WTC11 (cell line): Measurements from ENCODE around the gene SLC16A10. TPM values are rescaled to one million over a fixed set of nuclear protein-coding genes. Genes with fewer than 3 reads are reported as not detected.

ENCODE experiments used
- ATAC-seq: fragments of 200-7000 bp; cut with Tn5 transposase; 2 replicates; pipeline ENCODE4 v1.10.0; 2021; ENCODE audit warnings: mild to moderate bottlenecking, moderate library complexity
- CTCF ChIA-PET: fragments of 300-600 bp; sonication (Branson Sonifier 250); formaldehyde crosslinking; loops from one replicate; lab custom pipeline; 2021; ENCODE audit warnings: antibody characterized with exemption; lab: Charles Lee
- POLR2A ChIA-PET: fragments of 350-600 bp; sonication (Branson Sonifier 250); formaldehyde crosslinking; loops from one replicate; lab custom pipeline; 2021; ENCODE audit warnings: antibody characterized with exemption; lab: Charles Lee
- DNase-seq: peaks from one replicate; pipeline ENCODE4 v3.0.0; 2021; ENCODE audit warnings: low spot score
- H3K27ac Mint-ChIP-seq: 2 replicates; pipeline ENCODE4 v1.8.0; 2021; ENCODE audit warnings: mixed read lengths
- H3K27me3 Mint-ChIP-seq: 2 replicates; pipeline ENCODE4 v1.8.0; 2021; ENCODE audit warnings: low read depth, mild to moderate bottlenecking, moderate library complexity, mixed read lengths
- H3K36me3 Mint-ChIP-seq: 2 replicates; pipeline ENCODE4 v1.8.0; 2021; ENCODE audit warnings: mixed read lengths
- H3K4me1 Mint-ChIP-seq: 2 replicates; pipeline ENCODE4 v1.8.0; 2022; ENCODE audit warnings: mixed read lengths
- H3K4me3 Mint-ChIP-seq: 2 replicates; pipeline ENCODE4 v1.8.0; 2021; ENCODE audit warnings: mild to moderate bottlenecking, moderate library complexity, mixed read lengths
- H3K9me3 Mint-ChIP-seq: 2 replicates; pipeline ENCODE4 v1.8.0; 2021; ENCODE audit warnings: mixed read lengths
- FOXJ3 ChIP-seq: sonication (generic); formaldehyde crosslinking; IDR thresholded peaks from 2 replicates; pipeline ENCODE4 v1.9.0; 2021; ENCODE audit warnings: missing genetic modification reagents, mild to moderate bottlenecking, borderline replicate concordance
- GRHL2 ChIP-seq: fragments of 250-450 bp; sonication (Bioruptor Pico); IDR thresholded peaks from 2 replicates; pipeline ENCODE4 v1.8.0; 2022; ENCODE audit warnings: mild to moderate bottlenecking, moderate library complexity; ENCODE audit not compliant: insufficient replicate concordance, severe bottlenecking
- NFE2L1 ChIP-seq: sonication (generic); formaldehyde crosslinking; IDR thresholded peaks from 2 replicates; pipeline ENCODE4 v1.8.1; 2023; ENCODE audit warnings: missing genetic modification reagents
- NR1H2 ChIP-seq: sonication (generic); formaldehyde crosslinking; IDR thresholded peaks from 2 replicates; pipeline ENCODE4 v1.9.0; 2021; ENCODE audit warnings: mild to moderate bottlenecking, moderate library complexity, missing genetic modification reagents
- NR3C1 ChIP-seq: sonication (generic); formaldehyde crosslinking; conservative IDR thresholded peaks from 2 replicates; pipeline ENCODE4 v1.8.1; 2023; ENCODE audit warnings: low read depth, mild to moderate bottlenecking, missing genetic modification reagents
- RELA ChIP-seq: sonication (generic); formaldehyde crosslinking; IDR thresholded peaks from 2 replicates; pipeline ENCODE4 v1.8.1; 2022; ENCODE audit warnings: missing genetic modification reagents, mild to moderate bottlenecking, borderline replicate concordance
- SMAD4 ChIP-seq: sonication (generic); formaldehyde crosslinking; IDR thresholded peaks from 2 replicates; pipeline ENCODE4 v1.8.0; 2022; ENCODE audit warnings: mild to moderate bottlenecking, missing genetic modification reagents
- SOX15 ChIP-seq: fragments of 250-450 bp; sonication (Bioruptor Pico); IDR thresholded peaks from 2 replicates; pipeline ENCODE4 v1.9.0; 2021; ENCODE audit warnings: mild to moderate bottlenecking
- TCF7 ChIP-seq: sonication (generic); formaldehyde crosslinking; IDR thresholded peaks from 2 replicates; pipeline ENCODE4 v1.8.0; 2022; ENCODE audit warnings: mild to moderate bottlenecking, low read depth, missing genetic modification reagents, moderate library complexity
- TEAD1 ChIP-seq: sonication (generic); formaldehyde crosslinking; IDR thresholded peaks from 2 replicates; pipeline ENCODE4 v1.8.0; 2022; ENCODE audit warnings: mild to moderate bottlenecking, missing genetic modification reagents
- ZBTB21 ChIP-seq: sonication (generic); formaldehyde crosslinking; IDR thresholded peaks from 2 replicates; pipeline ENCODE4 v1.8.1; 2023; ENCODE audit warnings: mild to moderate bottlenecking, missing genetic modification reagents, borderline replicate concordance
- ZNF396 ChIP-seq: fragments of 250-450 bp; sonication (Bioruptor Pico); IDR thresholded peaks from 2 replicates; pipeline ENCODE4 v1.8.0; 2021; ENCODE audit warnings: mild to moderate bottlenecking, moderate library complexity, borderline replicate concordance
- ZNF423 ChIP-seq: fragments of 250-450 bp; sonication (Bioruptor Pico); IDR thresholded peaks from 2 replicates; pipeline ENCODE4 v2.1.2; 2022; ENCODE audit warnings: mild to moderate bottlenecking, moderate library complexity
- total RNA-seq: library from RNA; stranded (reverse); gene quantifications from 3 replicates; pipeline ENCODE4 v1.2.3, GENCODE V29; 2021
- TF ChIP-seq, protein P1 (sequence below): sonication (generic); formaldehyde crosslinking; IDR thresholded peaks from 2 replicates; pipeline ENCODE4 v1.8.0; 2023; ENCODE audit warnings: missing genetic modification reagents, mild to moderate bottlenecking, borderline replicate concordance
- TF ChIP-seq, protein P2 (sequence below): fragments of 250-450 bp; sonication (Bioruptor Pico); IDR thresholded peaks from 2 replicates; pipeline ENCODE4 v1.9.0; 2021; ENCODE audit warnings: mild to moderate bottlenecking
- TF ChIP-seq, protein P3 (sequence below): sonication (generic); formaldehyde crosslinking; IDR thresholded peaks from 2 replicates; pipeline ENCODE4 v1.8.1; 2023; ENCODE audit warnings: mild to moderate bottlenecking, missing genetic modification reagents
- TF ChIP-seq, protein P4 (sequence below): fragments of 250-450 bp; sonication (Bioruptor Pico); IDR thresholded peaks from 2 replicates; pipeline ENCODE4 v1.9.0; 2021; ENCODE audit warnings: mild to moderate bottlenecking, borderline replicate concordance
- TF ChIP-seq, protein P5 (sequence below): sonication (generic); formaldehyde crosslinking; IDR thresholded peaks from 2 replicates; pipeline ENCODE4 v1.8.0; 2022; ENCODE audit warnings: mild to moderate bottlenecking, missing genetic modification reagents

Gene SLC16A10
- total RNA-seq, 1 experiment from 2014 or later = 18.4 TPM

DNA sequence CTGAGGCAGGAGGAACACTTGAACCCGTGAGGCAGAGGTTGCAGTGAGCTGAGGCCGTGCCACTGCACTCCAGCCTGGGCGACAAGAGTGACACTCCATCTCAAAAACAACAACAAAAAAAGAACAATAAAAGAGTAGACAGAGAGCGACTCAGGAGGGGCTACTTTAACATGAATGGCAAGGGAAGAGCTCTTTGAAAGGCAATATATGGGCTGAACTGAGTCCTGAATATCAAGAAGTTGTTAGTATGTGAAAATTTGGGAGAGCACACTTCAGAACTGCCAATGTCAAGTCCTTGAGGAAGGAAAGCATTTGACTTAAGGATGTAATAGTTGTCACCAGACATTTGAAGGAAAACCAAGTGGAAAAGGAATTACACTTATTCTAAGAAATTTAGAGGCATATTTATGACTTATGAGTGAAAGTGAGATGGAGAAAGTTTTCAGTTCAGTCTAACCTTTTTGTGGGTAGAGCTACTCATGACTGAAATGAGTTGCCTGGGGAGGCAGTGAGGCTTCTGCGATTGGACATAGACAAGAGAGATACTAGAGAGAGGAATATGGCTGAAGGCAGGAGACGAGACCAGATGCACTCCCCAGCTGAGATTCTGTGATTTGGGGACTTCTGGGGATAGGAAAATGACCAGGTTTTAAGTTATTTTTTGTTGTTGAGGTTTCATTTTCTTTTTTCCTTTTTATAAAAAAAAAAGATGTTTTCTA lies 48.6 kb upstream of the SLC16A10 start:
- H3K27me3 Mint-ChIP-seq = no peaks in the 10 kb centered on the region
- no peak overlapping the region for H3K27ac Mint-ChIP-seq
- peaks cover 12% of the 10 kb centered on the region for H3K4me1 Mint-ChIP-seq
- ATAC-seq (no peak), DNase-seq (no peak)
- no peak overlapping the region for H3K4me3 Mint-ChIP-seq
- POLR2A ChIA-PET = no interaction called here
- H3K9me3 Mint-ChIP-seq = peaks cover 5% of the 10 kb centered on the region; the same call in 1 of the 2 replicates
- TF ChIP-seq, protein P1, sequence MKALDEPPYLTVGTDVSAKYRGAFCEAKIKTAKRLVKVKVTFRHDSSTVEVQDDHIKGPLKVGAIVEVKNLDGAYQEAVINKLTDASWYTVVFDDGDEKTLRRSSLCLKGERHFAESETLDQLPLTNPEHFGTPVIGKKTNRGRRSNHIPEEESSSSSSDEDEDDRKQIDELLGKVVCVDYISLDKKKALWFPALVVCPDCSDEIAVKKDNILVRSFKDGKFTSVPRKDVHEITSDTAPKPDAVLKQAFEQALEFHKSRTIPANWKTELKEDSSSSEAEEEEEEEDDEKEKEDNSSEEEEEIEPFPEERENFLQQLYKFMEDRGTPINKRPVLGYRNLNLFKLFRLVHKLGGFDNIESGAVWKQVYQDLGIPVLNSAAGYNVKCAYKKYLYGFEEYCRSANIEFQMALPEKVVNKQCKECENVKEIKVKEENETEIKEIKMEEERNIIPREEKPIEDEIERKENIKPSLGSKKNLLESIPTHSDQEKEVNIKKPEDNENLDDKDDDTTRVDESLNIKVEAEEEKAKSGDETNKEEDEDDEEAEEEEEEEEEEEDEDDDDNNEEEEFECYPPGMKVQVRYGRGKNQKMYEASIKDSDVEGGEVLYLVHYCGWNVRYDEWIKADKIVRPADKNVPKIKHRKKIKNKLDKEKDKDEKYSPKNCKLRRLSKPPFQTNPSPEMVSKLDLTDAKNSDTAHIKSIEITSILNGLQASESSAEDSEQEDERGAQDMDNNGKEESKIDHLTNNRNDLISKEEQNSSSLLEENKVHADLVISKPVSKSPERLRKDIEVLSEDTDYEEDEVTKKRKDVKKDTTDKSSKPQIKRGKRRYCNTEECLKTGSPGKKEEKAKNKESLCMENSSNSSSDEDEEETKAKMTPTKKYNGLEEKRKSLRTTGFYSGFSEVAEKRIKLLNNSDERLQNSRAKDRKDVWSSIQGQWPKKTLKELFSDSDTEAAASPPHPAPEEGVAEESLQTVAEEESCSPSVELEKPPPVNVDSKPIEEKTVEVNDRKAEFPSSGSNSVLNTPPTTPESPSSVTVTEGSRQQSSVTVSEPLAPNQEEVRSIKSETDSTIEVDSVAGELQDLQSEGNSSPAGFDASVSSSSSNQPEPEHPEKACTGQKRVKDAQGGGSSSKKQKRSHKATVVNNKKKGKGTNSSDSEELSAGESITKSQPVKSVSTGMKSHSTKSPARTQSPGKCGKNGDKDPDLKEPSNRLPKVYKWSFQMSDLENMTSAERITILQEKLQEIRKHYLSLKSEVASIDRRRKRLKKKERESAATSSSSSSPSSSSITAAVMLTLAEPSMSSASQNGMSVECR = no peak
- TF ChIP-seq ZNF396 (CRISPR knock-in tag) = no peak
- TF ChIP-seq GRHL2 = no peak
- no peak for TF ChIP-seq ZNF423 (CRISPR knock-in tag)
- H3K36me3 Mint-ChIP-seq = no peaks in the 10 kb centered on the region
- CTCF ChIA-PET = no interaction called here

DNA sequence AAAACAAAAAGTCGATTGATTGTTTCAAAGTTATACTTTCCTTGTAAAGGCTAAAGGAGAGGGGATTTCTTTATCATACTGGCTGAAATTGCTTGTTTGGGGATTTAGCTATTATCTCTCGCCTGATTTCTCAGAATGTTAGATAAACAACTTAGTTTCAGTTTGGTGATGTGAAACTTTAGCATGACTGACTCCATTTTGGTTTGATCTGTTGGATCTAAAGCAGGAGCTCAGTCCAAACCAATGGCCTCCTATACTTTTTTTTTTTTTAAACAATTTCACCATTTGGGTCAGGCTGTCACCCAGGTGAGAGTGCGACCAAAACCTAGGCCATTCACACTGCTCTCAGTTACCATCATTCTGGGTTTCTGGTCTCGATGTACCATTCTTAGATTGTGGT lies 45.4 kb upstream of the SLC16A10 start:
- Mint-ChIP-seq H3K36me3 (no peaks in the 10 kb centered on the region), H3K27me3 (no peaks in the 10 kb centered on the region; the same call in 1 of the 2 replicates), H3K9me3 (peaks cover 5% of the 10 kb centered on the region; the same call in 1 of the 2 replicates), H3K27ac (no peak overlapping the region), H3K4me3 (no peak overlapping the region), H3K4me1 (no peaks in the 10 kb centered on the region)
- POLR2A ChIA-PET = no interaction called here
- CTCF ChIA-PET = interaction anchor here (2.2 kb wide), 1 partner anchor 217 kb away, joined by 5 read pairs; a partner anchor contains a TSS
- ATAC-seq (no peak), DNase-seq (no peak)
- TF ChIP-seq TCF7 = no peak
- TF ChIP-seq FOXJ3 (CRISPR knock-in tag) = no peak
- TF ChIP-seq TEAD1 = no peak
- TF ChIP-seq, protein P2, sequence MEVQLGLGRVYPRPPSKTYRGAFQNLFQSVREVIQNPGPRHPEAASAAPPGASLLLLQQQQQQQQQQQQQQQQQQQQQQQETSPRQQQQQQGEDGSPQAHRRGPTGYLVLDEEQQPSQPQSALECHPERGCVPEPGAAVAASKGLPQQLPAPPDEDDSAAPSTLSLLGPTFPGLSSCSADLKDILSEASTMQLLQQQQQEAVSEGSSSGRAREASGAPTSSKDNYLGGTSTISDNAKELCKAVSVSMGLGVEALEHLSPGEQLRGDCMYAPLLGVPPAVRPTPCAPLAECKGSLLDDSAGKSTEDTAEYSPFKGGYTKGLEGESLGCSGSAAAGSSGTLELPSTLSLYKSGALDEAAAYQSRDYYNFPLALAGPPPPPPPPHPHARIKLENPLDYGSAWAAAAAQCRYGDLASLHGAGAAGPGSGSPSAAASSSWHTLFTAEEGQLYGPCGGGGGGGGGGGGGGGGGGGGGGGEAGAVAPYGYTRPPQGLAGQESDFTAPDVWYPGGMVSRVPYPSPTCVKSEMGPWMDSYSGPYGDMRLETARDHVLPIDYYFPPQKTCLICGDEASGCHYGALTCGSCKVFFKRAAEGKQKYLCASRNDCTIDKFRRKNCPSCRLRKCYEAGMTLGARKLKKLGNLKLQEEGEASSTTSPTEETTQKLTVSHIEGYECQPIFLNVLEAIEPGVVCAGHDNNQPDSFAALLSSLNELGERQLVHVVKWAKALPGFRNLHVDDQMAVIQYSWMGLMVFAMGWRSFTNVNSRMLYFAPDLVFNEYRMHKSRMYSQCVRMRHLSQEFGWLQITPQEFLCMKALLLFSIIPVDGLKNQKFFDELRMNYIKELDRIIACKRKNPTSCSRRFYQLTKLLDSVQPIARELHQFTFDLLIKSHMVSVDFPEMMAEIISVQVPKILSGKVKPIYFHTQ (CRISPR knock-in tag) = no peak
- no peak for TF ChIP-seq ZBTB21 (CRISPR knock-in tag)
- TF ChIP-seq SMAD4 = no peak
- no peak for TF ChIP-seq NR1H2 (CRISPR knock-in tag)
- TF ChIP-seq RELA (CRISPR knock-in tag) = no peak
- no peak for TF ChIP-seq ZNF396 (CRISPR knock-in tag)
- TF ChIP-seq, protein P3, sequence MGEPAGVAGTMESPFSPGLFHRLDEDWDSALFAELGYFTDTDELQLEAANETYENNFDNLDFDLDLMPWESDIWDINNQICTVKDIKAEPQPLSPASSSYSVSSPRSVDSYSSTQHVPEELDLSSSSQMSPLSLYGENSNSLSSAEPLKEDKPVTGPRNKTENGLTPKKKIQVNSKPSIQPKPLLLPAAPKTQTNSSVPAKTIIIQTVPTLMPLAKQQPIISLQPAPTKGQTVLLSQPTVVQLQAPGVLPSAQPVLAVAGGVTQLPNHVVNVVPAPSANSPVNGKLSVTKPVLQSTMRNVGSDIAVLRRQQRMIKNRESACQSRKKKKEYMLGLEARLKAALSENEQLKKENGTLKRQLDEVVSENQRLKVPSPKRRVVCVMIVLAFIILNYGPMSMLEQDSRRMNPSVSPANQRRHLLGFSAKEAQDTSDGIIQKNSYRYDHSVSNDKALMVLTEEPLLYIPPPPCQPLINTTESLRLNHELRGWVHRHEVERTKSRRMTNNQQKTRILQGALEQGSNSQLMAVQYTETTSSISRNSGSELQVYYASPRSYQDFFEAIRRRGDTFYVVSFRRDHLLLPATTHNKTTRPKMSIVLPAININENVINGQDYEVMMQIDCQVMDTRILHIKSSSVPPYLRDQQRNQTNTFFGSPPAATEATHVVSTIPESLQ (CRISPR knock-in tag) = no peak
- no peak for TF ChIP-seq NR3C1
- TF ChIP-seq SOX15 (CRISPR knock-in tag) = no peak
- TF ChIP-seq NFE2L1 = no peak
- TF ChIP-seq, protein P4, sequence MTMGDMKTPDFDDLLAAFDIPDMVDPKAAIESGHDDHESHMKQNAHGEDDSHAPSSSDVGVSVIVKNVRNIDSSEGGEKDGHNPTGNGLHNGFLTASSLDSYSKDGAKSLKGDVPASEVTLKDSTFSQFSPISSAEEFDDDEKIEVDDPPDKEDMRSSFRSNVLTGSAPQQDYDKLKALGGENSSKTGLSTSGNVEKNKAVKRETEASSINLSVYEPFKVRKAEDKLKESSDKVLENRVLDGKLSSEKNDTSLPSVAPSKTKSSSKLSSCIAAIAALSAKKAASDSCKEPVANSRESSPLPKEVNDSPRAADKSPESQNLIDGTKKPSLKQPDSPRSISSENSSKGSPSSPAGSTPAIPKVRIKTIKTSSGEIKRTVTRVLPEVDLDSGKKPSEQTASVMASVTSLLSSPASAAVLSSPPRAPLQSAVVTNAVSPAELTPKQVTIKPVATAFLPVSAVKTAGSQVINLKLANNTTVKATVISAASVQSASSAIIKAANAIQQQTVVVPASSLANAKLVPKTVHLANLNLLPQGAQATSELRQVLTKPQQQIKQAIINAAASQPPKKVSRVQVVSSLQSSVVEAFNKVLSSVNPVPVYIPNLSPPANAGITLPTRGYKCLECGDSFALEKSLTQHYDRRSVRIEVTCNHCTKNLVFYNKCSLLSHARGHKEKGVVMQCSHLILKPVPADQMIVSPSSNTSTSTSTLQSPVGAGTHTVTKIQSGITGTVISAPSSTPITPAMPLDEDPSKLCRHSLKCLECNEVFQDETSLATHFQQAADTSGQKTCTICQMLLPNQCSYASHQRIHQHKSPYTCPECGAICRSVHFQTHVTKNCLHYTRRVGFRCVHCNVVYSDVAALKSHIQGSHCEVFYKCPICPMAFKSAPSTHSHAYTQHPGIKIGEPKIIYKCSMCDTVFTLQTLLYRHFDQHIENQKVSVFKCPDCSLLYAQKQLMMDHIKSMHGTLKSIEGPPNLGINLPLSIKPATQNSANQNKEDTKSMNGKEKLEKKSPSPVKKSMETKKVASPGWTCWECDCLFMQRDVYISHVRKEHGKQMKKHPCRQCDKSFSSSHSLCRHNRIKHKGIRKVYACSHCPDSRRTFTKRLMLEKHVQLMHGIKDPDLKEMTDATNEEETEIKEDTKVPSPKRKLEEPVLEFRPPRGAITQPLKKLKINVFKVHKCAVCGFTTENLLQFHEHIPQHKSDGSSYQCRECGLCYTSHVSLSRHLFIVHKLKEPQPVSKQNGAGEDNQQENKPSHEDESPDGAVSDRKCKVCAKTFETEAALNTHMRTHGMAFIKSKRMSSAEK (CRISPR knock-in tag) = no peak
- TF ChIP-seq, protein P5, sequence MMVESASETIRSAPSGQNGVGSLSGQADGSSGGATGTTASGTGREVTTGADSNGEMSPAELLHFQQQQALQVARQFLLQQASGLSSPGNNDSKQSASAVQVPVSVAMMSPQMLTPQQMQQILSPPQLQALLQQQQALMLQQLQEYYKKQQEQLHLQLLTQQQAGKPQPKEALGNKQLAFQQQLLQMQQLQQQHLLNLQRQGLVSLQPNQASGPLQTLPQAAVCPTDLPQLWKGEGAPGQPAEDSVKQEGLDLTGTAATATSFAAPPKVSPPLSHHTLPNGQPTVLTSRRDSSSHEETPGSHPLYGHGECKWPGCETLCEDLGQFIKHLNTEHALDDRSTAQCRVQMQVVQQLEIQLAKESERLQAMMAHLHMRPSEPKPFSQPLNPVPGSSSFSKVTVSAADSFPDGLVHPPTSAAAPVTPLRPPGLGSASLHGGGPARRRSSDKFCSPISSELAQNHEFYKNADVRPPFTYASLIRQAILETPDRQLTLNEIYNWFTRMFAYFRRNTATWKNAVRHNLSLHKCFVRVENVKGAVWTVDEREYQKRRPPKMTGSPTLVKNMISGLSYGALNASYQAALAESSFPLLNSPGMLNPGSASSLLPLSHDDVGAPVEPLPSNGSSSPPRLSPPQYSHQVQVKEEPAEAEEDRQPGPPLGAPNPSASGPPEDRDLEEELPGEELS (CRISPR knock-in tag) = no peak
